Sigmoid colon (tissue), 4 donors: Measurements from ENCODE around the gene ELFN2.

ENCODE experiments used
- EP300 ChIP-seq, 4 donors: sonication (generic); formaldehyde crosslinking; IDR thresholded peaks; one replicate each; pipeline ENCODE4 v1.6.1; 2017; ENCODE audit warnings: antibody characterized with exemption in 4 of 4
- POLR2A ChIP-seq, 2 donors: fragments of 450-650 bp; IDR thresholded peaks; one replicate each; pipeline ENCODE4 v1.6.1; 2016; ENCODE audit warnings: antibody characterized with exemption in 2 of 2, mild to moderate bottlenecking in 2 of 2, moderate library complexity in 2 of 2
- POLR2AphosphoS5 ChIP-seq, 4 donors: sonication (generic); formaldehyde crosslinking; IDR thresholded peaks; one replicate each; pipeline ENCODE4 v1.6.1; 2017; ENCODE audit warnings: antibody characterized with exemption in 4 of 4
- TF ChIP-seq, protein P1 (sequence below), 4 experiments: fragments of 450-650 bp in 3 of 4; fragments of 200-600 bp in 1 of 4; IDR thresholded peaks; one replicate each; pipeline ENCODE4 v1.5.1; 2016 to 2019; ENCODE audit warnings: antibody characterized with exemption in 4 of 4, mild to moderate bottlenecking in 3 of 4, moderate library complexity in 2 of 4

GRCh38 chr22:37379722-37380121 is 47.6 kb downstream of the ELFN2 start:
- TF ChIP-seq, protein P1, sequence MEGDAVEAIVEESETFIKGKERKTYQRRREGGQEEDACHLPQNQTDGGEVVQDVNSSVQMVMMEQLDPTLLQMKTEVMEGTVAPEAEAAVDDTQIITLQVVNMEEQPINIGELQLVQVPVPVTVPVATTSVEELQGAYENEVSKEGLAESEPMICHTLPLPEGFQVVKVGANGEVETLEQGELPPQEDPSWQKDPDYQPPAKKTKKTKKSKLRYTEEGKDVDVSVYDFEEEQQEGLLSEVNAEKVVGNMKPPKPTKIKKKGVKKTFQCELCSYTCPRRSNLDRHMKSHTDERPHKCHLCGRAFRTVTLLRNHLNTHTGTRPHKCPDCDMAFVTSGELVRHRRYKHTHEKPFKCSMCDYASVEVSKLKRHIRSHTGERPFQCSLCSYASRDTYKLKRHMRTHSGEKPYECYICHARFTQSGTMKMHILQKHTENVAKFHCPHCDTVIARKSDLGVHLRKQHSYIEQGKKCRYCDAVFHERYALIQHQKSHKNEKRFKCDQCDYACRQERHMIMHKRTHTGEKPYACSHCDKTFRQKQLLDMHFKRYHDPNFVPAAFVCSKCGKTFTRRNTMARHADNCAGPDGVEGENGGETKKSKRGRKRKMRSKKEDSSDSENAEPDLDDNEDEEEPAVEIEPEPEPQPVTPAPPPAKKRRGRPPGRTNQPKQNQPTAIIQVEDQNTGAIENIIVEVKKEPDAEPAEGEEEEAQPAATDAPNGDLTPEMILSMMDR (IDR thresholded peaks at IDR 0.05), result no peak
- TF ChIP-seq POLR2A (IDR thresholded peaks at IDR 0.05) (no peak), POLR2AphosphoS5 (IDR thresholded peaks at IDR 0.05) (no peak), EP300 (IDR thresholded peaks at IDR 0.05) (no peak)
